K562 (cell line): ENCODE data around the gene XPNPEP3. TPM values are rescaled to one million over a fixed set of nuclear protein-coding genes. Genes with fewer than 3 reads are reported as not detected.
A peak's percentile ranks its signal among the peaks of the same experiment; 100 is the strongest.

ENCODE experiments used
- CCNT2 ChIP-seq: IDR thresholded peaks from 2 replicates; pipeline ENCODE4 v1.6.1; 2011; ENCODE audit warnings: borderline replicate concordance, low read depth, mild to moderate bottlenecking, moderate library complexity, mixed read lengths, low read length; ENCODE audit not compliant: insufficient read length; ENCODE audit errors: extremely low read depth
- CREB1 ChIP-seq, 2 experiments: sonication (generic) in 1 of 2; formaldehyde crosslinking in 1 of 2; IDR thresholded peaks; 2 replicates each; pipeline versions ENCODE4 v1.6.1 to v1.8.0; 2012 to 2022; ENCODE audit warnings: inconsistent platforms in 1 of 2, mild to moderate bottlenecking in 1 of 2, missing genetic modification reagents in 1 of 2, moderate library complexity in 1 of 2
- DACH1 ChIP-seq: fragments of 450-650 bp; IDR thresholded peaks from 2 replicates; pipeline ENCODE4 v1.6.1; 2018; ENCODE audit not compliant: partially characterized antibody
- DNMT1 ChIP-seq: fragments of 450-650 bp; IDR thresholded peaks from 2 replicates; pipeline ENCODE4 v1.6.1; 2016; ENCODE audit warnings: antibody characterized with exemption, mild to moderate bottlenecking
- GABPB1 ChIP-seq: sonication (generic); formaldehyde crosslinking; IDR thresholded peaks from 2 replicates; pipeline ENCODE4 v1.8.0; 2022; ENCODE audit warnings: mild to moderate bottlenecking, missing genetic modification reagents
- GATAD2B ChIP-seq: fragments of 450-650 bp; IDR thresholded peaks from 2 replicates; pipeline ENCODE4 v1.6.1; 2017; ENCODE audit warnings: mild to moderate bottlenecking, borderline replicate concordance
- HIVEP1 ChIP-seq: fragments of 250-450 bp; sonication (Bioruptor Pico); IDR thresholded peaks from 2 replicates; pipeline ENCODE4 v1.4.0; 2020; ENCODE audit warnings: mild to moderate bottlenecking
- HNRNPL ChIP-seq: fragments of 200-400 bp; formaldehyde crosslinking; IDR thresholded peaks from 2 replicates; pipeline ENCODE4 v1.6.1; 2017; ENCODE audit warnings: low read depth, mild to moderate bottlenecking, low read length
- IFI16 ChIP-seq: fragments of 250-450 bp; sonication (Bioruptor Pico); IDR thresholded peaks from 2 replicates; pipeline ENCODE4 v2.1.2; 2022; ENCODE audit warnings: mild to moderate bottlenecking, inconsistent platforms
- KAT8 ChIP-seq: fragments of 450-650 bp; IDR thresholded peaks from 2 replicates; pipeline ENCODE4 v1.6.1; 2016; ENCODE audit warnings: low read depth, mild to moderate bottlenecking
- MNT ChIP-seq, 2 experiments: fragments of 450-650 bp; conservative IDR thresholded peaks; 2 replicates each; pipeline ENCODE4 v1.6.1; 2017; ENCODE audit warnings: mild to moderate bottlenecking in 2 of 2, moderate library complexity in 2 of 2
- NR1H2 ChIP-seq: sonication (generic); formaldehyde crosslinking; IDR thresholded peaks from 2 replicates; pipeline ENCODE4 v1.4.0; 2020; ENCODE audit warnings: mild to moderate bottlenecking, missing genetic modification reagents
- POLR2A ChIP-seq: fragments of 450-650 bp; conservative IDR thresholded peaks from 2 replicates; pipeline ENCODE4 v1.6.1; 2016
- PPARD ChIP-seq: fragments of 250-450 bp; sonication (Bioruptor Pico); IDR thresholded peaks from 2 replicates; pipeline ENCODE4 v1.8.0; 2022; ENCODE audit warnings: inconsistent platforms, mild to moderate bottlenecking, moderate library complexity
- SREBF2 ChIP-seq: sonication (generic); formaldehyde crosslinking; IDR thresholded peaks from 2 replicates; pipeline ENCODE4 v1.4.0; 2020; ENCODE audit warnings: mild to moderate bottlenecking, missing genetic modification reagents
- XRCC3 ChIP-seq: fragments of 450-650 bp; IDR thresholded peaks from 2 replicates; pipeline ENCODE4 v1.6.1; 2017; ENCODE audit warnings: mild to moderate bottlenecking, moderate library complexity
- ZBTB1 ChIP-seq: sonication (generic); formaldehyde crosslinking; IDR thresholded peaks from 2 replicates; pipeline ENCODE4 v1.8.1; 2023; ENCODE audit warnings: missing genetic modification reagents, low read depth, mild to moderate bottlenecking, borderline replicate concordance
- ZEB2 ChIP-seq: fragments of 450-650 bp; IDR thresholded peaks from 2 replicates; pipeline ENCODE4 v1.6.1; 2016
- ZMIZ1 ChIP-seq, 2 experiments: fragments of 150-350 bp in 1 of 2; IDR thresholded peaks; 2 replicates each; pipeline ENCODE4 v1.6.1; 2012 to 2016; ENCODE audit warnings: low read depth in 2 of 2, low read length in 2 of 2, mild to moderate bottlenecking in 1 of 2, moderate library complexity in 1 of 2
- ZNF431 ChIP-seq: sonication (generic); formaldehyde crosslinking; IDR thresholded peaks from 2 replicates; pipeline ENCODE4 v1.8.0; 2022; ENCODE audit warnings: mild to moderate bottlenecking, missing genetic modification reagents
- ZNF583 ChIP-seq: fragments of 250-450 bp; sonication (Bioruptor Pico); IDR thresholded peaks from 2 replicates; pipeline ENCODE4 v1.4.0; 2020
- ZNF639 ChIP-seq, 2 experiments: fragments of 200-800 bp in 1 of 2; sonication (Bioruptor generic) in 1 of 2; sonication (generic) in 1 of 2; formaldehyde crosslinking in 1 of 2; IDR thresholded peaks in 1 of 2; conservative IDR thresholded peaks in 1 of 2; 2 replicates each; pipeline versions ENCODE4 v1.5.0 to v1.6.1; 2016 to 2020; ENCODE audit warnings: missing compliant biosample characterization in 1 of 2, missing genetic modification characterization in 1 of 2, missing genetic modification reagents in 1 of 2
- ZNF668 ChIP-seq: fragments of 250-450 bp; sonication (Bioruptor Pico); IDR thresholded peaks from 2 replicates; pipeline ENCODE4 v1.8.0; 2022; ENCODE audit warnings: mild to moderate bottlenecking, inconsistent platforms
- polyA plus RNA-seq, 8 experiments: library from polyadenylated mRNA; depleted of rRNA in 4 of 8; stranded (reverse) in 5 of 8; unstranded in 3 of 8; fragments of >200 nt; fragmentation: Nextera tagmentation in 2 of 8; fragmentation: Illumina TruSeq in 1 of 8; extraction: Ambion mirVana in 2 of 8; extraction: Trizol in 1 of 8; gene quantifications; 2 replicates each; pipeline versions ENCODE4 v1.2.1 to v1.2.3, GENCODE V29; 2011 to 2014; ENCODE audit warnings: inconsistent platforms in 1 of 8, missing spikeins in 1 of 8
- total RNA-seq, 7 experiments: library from RNA; depleted of rRNA in 6 of 7; stranded (reverse); fragments of >200 nt in 6 of 7; fragmentation: Illumina TruSeq in 2 of 7; extraction: Trizol in 2 of 7; gene quantifications; 2 replicates each; pipeline versions ENCODE4 v1.2.1 to v1.2.3, GENCODE V29; 2011 to 2021; ENCODE audit warnings: low replicate concordance in 1 of 7

XPNPEP3 gene
- total and polyA plus RNA-seq, 9 of the 15 experiments (the other 6 are each of a cell fraction or from before 2014, with no cell fraction given), result 9.1 to 22.6 (median 15.6) TPM

GRCh38 chr22:40813912-40814315 lies 43.0 kb upstream of the XPNPEP3 start (continued):
- TF ChIP-seq DACH1, result no peak
- TF ChIP-seq IFI16 (CRISPR knock-in tag), result peak; percentile 99
- TF ChIP-seq HNRNPL, result no peak
- TF ChIP-seq CREB1 (IDR thresholded peaks at IDR 0.05), result no peak
- no peak for TF ChIP-seq CREB1 (CRISPR knock-in tag; IDR thresholded peaks at IDR 0.05)
- no peak for TF ChIP-seq ZNF431
- no peak for TF ChIP-seq POLR2A
- TF ChIP-seq ZNF583 (CRISPR knock-in tag), result peak; percentile 100
- peak; percentile 30; the same call in 1 of the 2 replicates for TF ChIP-seq ZEB2
- no peak for TF ChIP-seq NR1H2
- TF ChIP-seq KAT8, result no peak
- peak in 1 of 2 experiments; percentile 93; a peak in 2 of 4 replicates for TF ChIP-seq ZMIZ1 (IDR thresholded peaks at IDR 0.05; ENCODE audit: low read depth in 2 of 2, low read length in 2 of 2)
- no peak for TF ChIP-seq DNMT1
- TF ChIP-seq HIVEP1 (CRISPR knock-in tag), result peak; percentile 99
- TF ChIP-seq CCNT2, result peak; percentile 96
- peak; percentile 47; the same call in 1 of the 2 replicates for TF ChIP-seq GATAD2B
- peak in 1 of 2 experiments; percentile 99; a peak in 2 of 4 replicates for TF ChIP-seq ZNF639 (CRISPR knock-in tag; conservative IDR thresholded peaks at IDR 0.05 in 1 of 2, IDR thresholded peaks at IDR 0.05 in 1 of 2)
- TF ChIP-seq SREBF2, result no peak
- peak; percentile 95 for TF ChIP-seq PPARD (CRISPR knock-in tag)
- peak; percentile 100 for TF ChIP-seq ZNF668 (CRISPR knock-in tag)
- no peak for TF ChIP-seq XRCC3
- TF ChIP-seq GABPB1 (CRISPR knock-in tag), result no peak
- no peak for TF ChIP-seq ZBTB1 (CRISPR knock-in tag)
- TF ChIP-seq MNT (conservative IDR thresholded peaks at IDR 0.05), result peak; percentile 80 to 84
